HUES64 (cell line): ENCODE measurements around the gene INAVA.

ENCODE experiments used
- H3K27ac ChIP-seq: 2 replicates; pipeline ENCODE4 v1.7.0; 2013; ENCODE audit warnings: low read depth, low read length, inconsistent platforms
- H3K27me3 ChIP-seq: 2 replicates; pipeline ENCODE4 v1.6.1; 2013; ENCODE audit warnings: mild to moderate bottlenecking, low read length; ENCODE audit not compliant: insufficient read depth
- H3K36me3 ChIP-seq: 2 replicates; pipeline ENCODE4 v1.6.1; 2013; ENCODE audit warnings: mild to moderate bottlenecking, low read length; ENCODE audit not compliant: insufficient read depth
- H3K4me1 ChIP-seq: 2 replicates; pipeline ENCODE4 v1.6.1; 2013; ENCODE audit warnings: mild to moderate bottlenecking, low read length, moderate library complexity; ENCODE audit not compliant: insufficient read depth
- H3K4me3 ChIP-seq: 2 replicates; pipeline ENCODE4 v1.5.1; 2013; ENCODE audit warnings: mild to moderate bottlenecking, low read length, moderate library complexity
- H3K9ac ChIP-seq: 2 replicates; pipeline ENCODE4 v1.6.1; 2013; ENCODE audit warnings: mild to moderate bottlenecking, low read depth, low read length
- H3K9me3 ChIP-seq: 2 replicates; pipeline ENCODE4 v1.6.1; 2013; ENCODE audit warnings: low read depth, low read length; ENCODE audit not compliant: insufficient read depth
- WGBS: fragments of 150-250, 120-280 bp; methylation state at CpG from one replicate; pipeline ENCODE4 v1.1.7; 2013; ENCODE audit warnings: missing lambda C conversion rate; 5-methylcytosine and 5-hydroxymethylcytosine counted together

The INAVA gene

GRCh38 chr1:200890818-200891773, 3.6 kb upstream of the INAVA start:
- Histone ChIP-seq H3K36me3 (no peaks in the 10 kb centered on the region), H3K27ac (peak overlapping the region; percentile 97), H3K4me1 (peaks cover 55% of the 10 kb centered on the region), H3K9ac (peak overlapping the region; percentile 99), H3K4me3 (peak overlapping the region; percentile 84), H3K27me3 (no peaks in the 10 kb centered on the region), H3K9me3 (no peaks in the 10 kb centered on the region)
- under 1% methylated on average over 72 of the region's 72 CpGs for WGBS

GRCh38 chr1:200891774-200892157, 2.9 kb upstream of the INAVA start:
- 0% methylated on average over 8 of the region's 8 CpGs for WGBS
- H3K27me3 ChIP-seq = no peaks in the 10 kb centered on the region
- no peaks in the 10 kb centered on the region for H3K9me3 ChIP-seq
- peak overlapping the region; percentile 99 for H3K9ac ChIP-seq
- no peaks in the 10 kb centered on the region for H3K36me3 ChIP-seq
- peak overlapping the region; percentile 84 for H3K4me3 ChIP-seq
- peaks cover 61% of the 10 kb centered on the region for H3K4me1 ChIP-seq
- H3K27ac ChIP-seq = peak overlapping the region; percentile 97

GRCh38 chr1:200892546-200892945, 2.2 kb upstream of the INAVA start:
- 9% methylated on average over 4 of the region's 4 CpGs for WGBS
- peak overlapping the region; percentile 99 for H3K9ac ChIP-seq
- H3K4me1 ChIP-seq = peaks cover 61% of the 10 kb centered on the region
- H3K27me3 ChIP-seq = no peaks in the 10 kb centered on the region
- H3K27ac ChIP-seq = peak overlapping the region; percentile 97
- H3K36me3 ChIP-seq = 0 out of 2 replicates have a peak, but pooled peaks cover 5% of the 10 kb centered on the region
- H3K4me3 ChIP-seq = peak overlapping the region; percentile 84
- H3K9me3 ChIP-seq = no peaks in the 10 kb centered on the region

- H3K4me3 ChIP-seq = peak overlapping the region; percentile 84
- H3K36me3 ChIP-seq = peaks cover 7% of the 10 kb centered on the region; the same call in 1 of the 2 replicates
- no peaks in the 10 kb centered on the region for H3K9me3 ChIP-seq
- peaks cover 59% of the 10 kb centered on the region for H3K4me1 ChIP-seq
- no peaks in the 10 kb centered on the region for H3K27me3 ChIP-seq
- peak overlapping the region; percentile 99; the same call in 1 of the 2 replicates for H3K9ac ChIP-seq
- H3K27ac ChIP-seq = peak overlapping the region; percentile 97; the same call in 1 of the 2 replicates
These were observed 1.7 kb upstream of the INAVA start for GRCh38 chr1:200892958-200893357.

- peak overlapping the region; percentile 34; the same call in 1 of the 2 replicates for H3K27ac ChIP-seq
- 17% methylated on average over 6 of the region's 6 CpGs for WGBS
- no peaks in the 10 kb centered on the region for H3K27me3 ChIP-seq
- no peaks in the 10 kb centered on the region for H3K9me3 ChIP-seq
- H3K36me3 ChIP-seq = peaks cover 12% of the 10 kb centered on the region
- H3K4me1 ChIP-seq = peaks cover 60% of the 10 kb centered on the region
- H3K4me3 ChIP-seq = peak overlapping the region; percentile 84
- peak overlapping the region; percentile 23; the same call in 1 of the 2 replicates for H3K9ac ChIP-seq
These were observed 1.2 kb upstream of the INAVA start for GRCh38 chr1:200893411-200893901.

GRCh38 chr1:200895443-200895789, 716 bp downstream of the INAVA start:
- Histone ChIP-seq H3K9ac (peak overlapping the region; percentile 33; the same call in 1 of the 2 replicates), H3K27ac (no peak overlapping the region), H3K4me1 (peaks cover 55% of the 10 kb centered on the region), H3K9me3 (no peaks in the 10 kb centered on the region), H3K4me3 (no peak overlapping the region), H3K27me3 (no peaks in the 10 kb centered on the region), H3K36me3 (peaks cover 32% of the 10 kb centered on the region)
- 79% methylated on average over 8 of the region's 8 CpGs for WGBS

- Histone ChIP-seq H3K9ac (peak overlapping the region; percentile 33; the same call in 1 of the 2 replicates), H3K27ac (no peak overlapping the region), H3K27me3 (no peaks in the 10 kb centered on the region), H3K9me3 (no peaks in the 10 kb centered on the region), H3K4me1 (peaks cover 55% of the 10 kb centered on the region), H3K4me3 (no peak overlapping the region), H3K36me3 (peaks cover 37% of the 10 kb centered on the region)
- 76% methylated on average over 6 of the region's 9 CpGs for WGBS
These were observed 1.3 kb downstream of the INAVA start for GRCh38 chr1:200895801-200896530.

GRCh38 chr1:200896531-200897196, 2.0 kb downstream of the INAVA start:
- 59% methylated on average over 9 of the region's 10 CpGs for WGBS
- H3K9ac ChIP-seq = peak overlapping the region; percentile 40; the same call in 1 of the 2 replicates
- no peak overlapping the region for H3K27ac ChIP-seq
- no peaks in the 10 kb centered on the region for H3K9me3 ChIP-seq
- H3K27me3 ChIP-seq = no peaks in the 10 kb centered on the region
- H3K4me3 ChIP-seq = no peak overlapping the region
- H3K36me3 ChIP-seq = peaks cover 44% of the 10 kb centered on the region
- H3K4me1 ChIP-seq = peaks cover 55% of the 10 kb centered on the region

GRCh38 chr1:200897259-200897658, 2.6 kb downstream of the INAVA start:
- H3K4me3 ChIP-seq = no peak overlapping the region
- no peaks in the 10 kb centered on the region for H3K27me3 ChIP-seq
- H3K9me3 ChIP-seq = no peaks in the 10 kb centered on the region
- H3K27ac ChIP-seq = 0 out of 2 replicates have a peak overlapping the region, but pooled peaks have one; percentile 25
- peaks cover 55% of the 10 kb centered on the region for H3K4me1 ChIP-seq
- peaks cover 50% of the 10 kb centered on the region for H3K36me3 ChIP-seq
- 93% methylated on average over 5 of the region's 5 CpGs for WGBS
- no peak overlapping the region for H3K9ac ChIP-seq

- Histone ChIP-seq H3K27ac (no peak overlapping the region), H3K36me3 (peaks cover 62% of the 10 kb centered on the region), H3K9me3 (no peaks in the 10 kb centered on the region), H3K4me1 (peaks cover 40% of the 10 kb centered on the region), H3K9ac (no peak overlapping the region), H3K27me3 (no peaks in the 10 kb centered on the region), H3K4me3 (no peak overlapping the region)
- 92% methylated on average over 2 of the region's 3 CpGs for WGBS
These were observed 4.3 kb downstream of the INAVA start for GRCh38 chr1:200899015-200899386.
